Endothelial cell of umbilical vein (primary cell): ENCODE measurements around the gene RUNX2. TPM values are rescaled to one million over a fixed set of nuclear protein-coding genes. Genes with fewer than 3 reads are reported as not detected.

ENCODE experiments used
- BruUV-seq: library from RNA; stranded (reverse); fragments of 400-500 nt; replicated peaks from 2 replicates; lab custom pipeline; 2021; lab: Mats Ljungman, UMichigan
- CTCF ChIA-PET: fragments of 300-600, 350-600 bp; sonication (Branson Sonifier 250); formaldehyde crosslinking; loops from one replicate; lab custom pipeline; 2021; ENCODE audit warnings: antibody characterized with exemption, inconsistent platforms; lab: Charles Lee
- POLR2A ChIA-PET: fragments of 300-600, 350-600 bp; sonication (Branson Sonifier 250); formaldehyde crosslinking; loops from one replicate; lab custom pipeline; 2021; ENCODE audit warnings: antibody characterized with exemption, inconsistent platforms; lab: Charles Lee
- DNase-seq: peaks from one replicate; pipeline ENCODE4 v3.0.0-alpha.2; 2011; ENCODE audit warnings: low read depth, low spot score
- FAIRE-seq: peaks from 2 replicates; lab custom pipeline; 2011; peaks lifted over from hg19 to GRCh38; lab: Jason Lieb, UNC
- H2AFZ ChIP-seq: 2 replicates; pipeline ENCODE4 v1.6.0; 2012; ENCODE audit warnings: low read depth, low read length, control low read depth, inconsistent platforms
- H3K27ac ChIP-seq: 2 replicates; pipeline ENCODE4 v1.5.1; 2011; ENCODE audit warnings: low read depth, mild to moderate bottlenecking, control low read depth, low read length, moderate library complexity; ENCODE audit not compliant: insufficient read depth
- H3K27me3 ChIP-seq, 2 experiments: 2 replicates each; pipeline versions ENCODE4 v1.6.0 to v1.6.1; 2011; ENCODE audit warnings: low read length in 2 of 2, mixed read lengths in 1 of 2; ENCODE audit not compliant: control insufficient read depth in 2 of 2, insufficient read depth in 2 of 2
- H3K36me3 ChIP-seq, 2 experiments: 2 replicates in 1 of 2; 3 replicates in 1 of 2; pipeline ENCODE4 v1.5.1; 2011; ENCODE audit warnings: low read length in 2 of 2, mild to moderate bottlenecking in 1 of 2, moderate library complexity in 1 of 2; ENCODE audit not compliant: control insufficient read depth in 2 of 2, insufficient read depth in 2 of 2; ENCODE audit errors: extremely low read depth in 1 of 2
- H3K4me1 ChIP-seq: 3 replicates; pipeline ENCODE4 v1.5.1; 2011; ENCODE audit warnings: mild to moderate bottlenecking, low read length; ENCODE audit not compliant: control insufficient read depth, insufficient read depth; ENCODE audit errors: extremely low read depth
- H3K4me2 ChIP-seq: 2 replicates; pipeline ENCODE4 v1.6.1; 2011; ENCODE audit warnings: low read length, control low read depth, mixed read lengths; ENCODE audit not compliant: insufficient read depth
- H3K4me3 ChIP-seq, 3 experiments: fragments of 200-600 bp in 1 of 3; sonication (generic), shearing (Covaris generic) in 1 of 3; replicated peaks in 1 of 3; 2 replicates each; pipeline ENCODE4 v1.5.1; 2011 to 2016; ENCODE audit warnings: control low read depth in 3 of 3, low read length in 3 of 3, mild to moderate bottlenecking in 2 of 3, inconsistent platforms in 1 of 3, low read depth in 1 of 3, moderate library complexity in 1 of 3; ENCODE audit not compliant: insufficient read depth in 1 of 3
- H3K79me2 ChIP-seq: 2 replicates; pipeline ENCODE4 v1.6.0; 2012; ENCODE audit warnings: low read length, inconsistent platforms; ENCODE audit not compliant: control insufficient read depth, insufficient read depth
- H3K9ac ChIP-seq: replicated peaks from 2 replicates; pipeline ENCODE3; 2011; ENCODE audit warnings: low read length, control low read depth; ENCODE audit not compliant: insufficient read depth; ENCODE audit errors: extremely low read depth
- H3K9me1 ChIP-seq: replicated peaks from 3 replicates; pipeline ENCODE4 v1.6.0; 2011; ENCODE audit warnings: mild to moderate bottlenecking, low read length; ENCODE audit not compliant: control insufficient read depth, insufficient read depth; ENCODE audit errors: extremely low read depth
- H3K9me3 ChIP-seq: replicated peaks from 2 replicates; pipeline ENCODE4 v1.5.1; 2012; ENCODE audit warnings: low read length, inconsistent platforms; ENCODE audit not compliant: control insufficient read depth, insufficient read depth
- H4K20me1 ChIP-seq: replicated peaks from 2 replicates; pipeline ENCODE3; 2011; ENCODE audit warnings: mild to moderate bottlenecking, low read length; ENCODE audit not compliant: control insufficient read depth, insufficient read depth; ENCODE audit errors: extremely low read depth
- CTCF ChIP-seq, 2 donors: IDR thresholded peaks; 1 replicate in 1 of 2; 2 replicates in 1 of 2; pipeline ENCODE4 v1.5.1; 2011; ENCODE audit warnings: low read length in 2 of 2, mild to moderate bottlenecking in 2 of 2, moderate library complexity in 2 of 2, control low read depth in 1 of 2, inconsistent platforms in 1 of 2, low read depth in 1 of 2; ENCODE audit not compliant: insufficient read depth in 1 of 2; ENCODE audit errors: extremely low read depth in 1 of 2
- EZH2 ChIP-seq: IDR thresholded peaks from 2 replicates; pipeline ENCODE4 v1.6.1; 2012; ENCODE audit warnings: borderline replicate concordance, low read depth, mild to moderate bottlenecking, moderate library complexity, low read length, inconsistent platforms; ENCODE audit not compliant: severe bottlenecking
- FOS ChIP-seq: IDR thresholded peaks from 2 replicates; pipeline ENCODE4 v1.6.1; 2011; ENCODE audit warnings: mild to moderate bottlenecking, low read length, moderate library complexity, borderline replicate concordance; ENCODE audit not compliant: insufficient read depth
- GATA2 ChIP-seq: IDR thresholded peaks from 2 replicates; pipeline ENCODE4 v1.7.0; 2011; ENCODE audit warnings: low read depth, mild to moderate bottlenecking, moderate library complexity, mixed read lengths, low read length; ENCODE audit not compliant: insufficient read length, insufficient read depth
- JUN ChIP-seq: IDR thresholded peaks from 2 replicates; pipeline ENCODE4 v1.6.1; 2011; ENCODE audit warnings: borderline replicate concordance, low read depth; ENCODE audit not compliant: insufficient read length, insufficient read depth
- MYC ChIP-seq: IDR thresholded peaks from one replicate; pipeline ENCODE4 v1.6.1; 2011; ENCODE audit warnings: mild to moderate bottlenecking, low read depth, low read length
- POLR2A ChIP-seq: IDR thresholded peaks from 2 replicates; pipeline ENCODE4 v1.6.1; 2012; ENCODE audit warnings: low read depth, mild to moderate bottlenecking, control low read depth, low read length
- POLR2AphosphoS5 ChIP-seq: IDR thresholded peaks from 2 replicates; pipeline ENCODE4 v1.6.1; 2012; ENCODE audit warnings: low read depth, mild to moderate bottlenecking, control low read depth, low read length, moderate library complexity; ENCODE audit not compliant: insufficient read depth
- dilution Hi-C: fragments of 300-500 bp; cut with MboI; formaldehyde crosslinking; loops from one replicate; pipeline ENCODE4 v1.15.0; 2019; ENCODE audit warnings: low sequenced_read_pairs; ENCODE audit not compliant: extremely low pct_ligation_motif_present
- intact Hi-C: fragments of 100-400 bp; cut with micrococcal nuclease; formaldehyde crosslinking; loops from one replicate; pipeline ENCODE4 v1.10.0; 2022
- polyA plus RNA-seq, 4 experiments: library from polyadenylated mRNA; depleted of rRNA in 3 of 4; stranded (reverse) in 3 of 4; unstranded in 1 of 4; fragments of >200 nt; gene quantifications; 2 replicates each; pipeline versions ENCODE4 v1.2.1 to v1.2.3, GENCODE V29; 2011 to 2012; ENCODE audit warnings: missing spikeins in 1 of 4
- total RNA-seq: library from RNA; stranded (reverse); gene quantifications from 2 replicates; pipeline ENCODE4 v1.2.3, GENCODE V29; 2021
- TF ChIP-seq, protein P1 (sequence below): IDR thresholded peaks from 2 replicates; pipeline ENCODE4 v1.6.1; 2011; ENCODE audit not compliant: insufficient read depth, insufficient read length

The RUNX2 gene
- total and polyA plus RNA-seq, 2 donors (not counting 3 experiments of a cell fraction or from before 2014, with no cell fraction given) = 0.06 TPM; not detected in 1

- no peaks in the 10 kb centered on the region for H3K9me1 ChIP-seq
- no peak overlapping the region for H3K9ac ChIP-seq
- dilution Hi-C loops = no loop called here
- no peak for DNase-seq
- no peaks in the 10 kb centered on the region for H3K36me3 ChIP-seq
- no peak for TF ChIP-seq CTCF (IDR thresholded peaks at IDR 0.05; ENCODE audit: extremely low read depth in 1 of 2, insufficient read depth in 1 of 2, low read depth in 1 of 2, low read length in 2 of 2)
- TF ChIP-seq JUN = no peak
- TF ChIP-seq POLR2A = no peak
- no peak for TF ChIP-seq GATA2
- TF ChIP-seq, protein P1, sequence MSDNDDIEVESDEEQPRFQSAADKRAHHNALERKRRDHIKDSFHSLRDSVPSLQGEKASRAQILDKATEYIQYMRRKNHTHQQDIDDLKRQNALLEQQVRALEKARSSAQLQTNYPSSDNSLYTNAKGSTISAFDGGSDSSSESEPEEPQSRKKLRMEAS = no peak
- no peak for TF ChIP-seq FOS
- no peak for TF ChIP-seq MYC
- no peak for TF ChIP-seq POLR2AphosphoS5
- TF ChIP-seq EZH2 = no peak
- no peak for FAIRE-seq
- intact Hi-C loops = no loop called here
- no peak overlapping the region for H3K4me3 ChIP-seq
- no peaks in the 10 kb centered on the region for H3K79me2 ChIP-seq
- H3K27me3 ChIP-seq = peaks cover 8 to 12% of the 10 kb centered on the region in 2 experiments
- no peak overlapping the region for H2AFZ ChIP-seq
- H3K4me2 ChIP-seq = no peak overlapping the region
- H3K9me3 ChIP-seq = no peaks in the 10 kb centered on the region
- H3K27ac ChIP-seq = no peak overlapping the region
- H3K4me1 ChIP-seq = no peaks in the 10 kb centered on the region
- no TSS peak for BruUV-seq
- no peaks in the 10 kb centered on the region for H4K20me1 ChIP-seq
- ChIA-PET CTCF (interaction anchor here (1.3 kb wide), 1 partner anchor 81 kb away, joined by 4 read pairs; no protein-coding TSS in a partner anchor), POLR2A (no interaction called here)
Observed at GRCh38 chr6:45633272-45633908, 305.3 kb downstream of the RUNX2 start.
